HCT116 (cell line): ENCODE data around the gene SLC2A1. TPM values are rescaled to one million over a fixed set of nuclear protein-coding genes. Genes with fewer than 3 reads are reported as not detected.

Experiments
- ATAC-seq: fragments of 200-7000 bp; cut with Tn5 transposase; 2 replicates; pipeline ENCODE4 v1.9.1; 2020; ENCODE audit warnings: mild to moderate bottlenecking, moderate library complexity
- BruUV-seq: library from RNA; stranded (reverse); fragments of 400-500 nt; replicated peaks from 2 replicates; lab custom pipeline; 2021; lab: Mats Ljungman, UMichigan
- CTCF ChIA-PET: fragments of 300-600 bp; sonication (Branson Sonifier 250); formaldehyde crosslinking; loops from one replicate; lab custom pipeline; 2021; ENCODE audit warnings: antibody characterized with exemption; lab: Charles Lee
- POLR2A ChIA-PET: fragments of 300-600, 350-600 bp; sonication (Branson Sonifier 250); formaldehyde crosslinking; loops from one replicate; lab custom pipeline; 2021; ENCODE audit warnings: antibody characterized with exemption; lab: Charles Lee
- RAD21 ChIA-PET, 2 experiments: fragments of 300-600 bp; sonication (Branson Sonifier 250); formaldehyde crosslinking; loops; one replicate each; lab custom pipeline; 2023; ENCODE audit warnings: low total read pairs in 2 of 2; ENCODE audit not compliant: uncharacterized antibody in 2 of 2, unreplicated experiment in 2 of 2, low non-redundant PET in 1 of 2; lab: Charles Lee
- DNase-seq: peaks from one replicate; pipeline ENCODE4 v3.0.0-alpha.2; 2010; ENCODE audit warnings: low read depth, low spot score
- H2AFZ ChIP-seq: fragments of 200-600 bp; shearing (Covaris generic), sonication (generic); 2 replicates; pipeline ENCODE4 v1.6.1; 2017; ENCODE audit warnings: low read depth, mixed run types, mixed read lengths, antibody characterized with exemption, low read length; ENCODE audit not compliant: poor library complexity, severe bottlenecking
- H3K27ac ChIP-seq: 2 replicates; pipeline ENCODE4 v1.5.1; 2012; ENCODE audit warnings: low read depth, low read length
- H3K27me3 ChIP-seq: fragments of 200-600 bp; sonication (generic); 2 replicates; pipeline ENCODE4 v1.6.1; 2016; ENCODE audit warnings: mixed run types, low read length, mixed read lengths; ENCODE audit not compliant: insufficient read depth
- H3K36me3 ChIP-seq, 2 experiments: fragments of 200-500 bp in 1 of 2; fragments of 200-600 bp in 1 of 2; sonication (Bioruptor generic) in 1 of 2; sonication (generic) in 1 of 2; 2 replicates each; pipeline versions ENCODE4 v1.5.1 to v1.6.1; 2014 to 2016; ENCODE audit warnings: low read length in 2 of 2, inconsistent platforms in 1 of 2, mixed read lengths in 1 of 2, mixed run types in 1 of 2; ENCODE audit not compliant: insufficient read depth in 2 of 2, control insufficient read depth in 1 of 2
- H3K4me1 ChIP-seq, 2 experiments: fragments of 200-600 bp in 1 of 2; sonication (generic) in 1 of 2; 2 replicates each; pipeline versions ENCODE4 v1.5.1 to v1.6.1; 2012 to 2017; ENCODE audit warnings: low read length in 2 of 2, inconsistent platforms in 1 of 2, mild to moderate bottlenecking in 1 of 2, mixed read lengths in 1 of 2, mixed run types in 1 of 2, moderate library complexity in 1 of 2; ENCODE audit not compliant: insufficient read depth in 2 of 2, control insufficient read depth in 1 of 2
- H3K4me2 ChIP-seq: fragments of 200-600 bp; sonication (generic); 2 replicates; pipeline ENCODE4 v1.6.1; 2017; ENCODE audit warnings: mixed run types, low read length, mixed read lengths
- H3K4me3 ChIP-seq, 2 experiments: fragments of 200-600 bp in 1 of 2; sonication (generic) in 1 of 2; replicated peaks in 1 of 2; 2 replicates each; pipeline ENCODE4 v1.5.1; 2011 to 2016; ENCODE audit warnings: low read length in 2 of 2, control low read depth in 1 of 2, low read depth in 1 of 2, mild to moderate bottlenecking in 1 of 2, mixed read lengths in 1 of 2, mixed run types in 1 of 2
- H3K79me2 ChIP-seq: fragments of 200-600 bp; sonication (generic); 2 replicates; pipeline ENCODE4 v1.6.1; 2017; ENCODE audit warnings: mild to moderate bottlenecking, mixed run types, low read length, moderate library complexity, mixed read lengths; ENCODE audit not compliant: insufficient read depth
- H3K9ac ChIP-seq: fragments of 200-600 bp; sonication (generic); 2 replicates; pipeline ENCODE4 v1.6.1; 2016; ENCODE audit warnings: low read length, mixed read lengths
- H3K9me2 ChIP-seq: fragments of 200-600 bp; sonication (generic), shearing (Covaris generic); 2 replicates; pipeline ENCODE4 v1.6.1; 2017; ENCODE audit warnings: mixed run types, mild to moderate bottlenecking, moderate library complexity; ENCODE audit not compliant: insufficient read depth
- H3K9me3 ChIP-seq, 2 experiments: fragments of 200-500 bp in 1 of 2; fragments of 200-600 bp in 1 of 2; sonication (Bioruptor generic) in 1 of 2; sonication (generic) in 1 of 2; 2 replicates each; pipeline ENCODE4 v1.6.1; 2014 to 2017; ENCODE audit warnings: low read length in 2 of 2, mixed read lengths in 2 of 2, inconsistent platforms in 1 of 2, low read depth in 1 of 2, mild to moderate bottlenecking in 1 of 2, mixed run types in 1 of 2, moderate library complexity in 1 of 2; ENCODE audit not compliant: control insufficient read depth in 1 of 2, insufficient read depth in 1 of 2
- H4K20me1 ChIP-seq: fragments of 200-600 bp; sonication (generic), shearing (Covaris generic); 2 replicates; pipeline ENCODE4 v1.6.1; 2017; ENCODE audit warnings: mixed run types, mild to moderate bottlenecking, moderate library complexity; ENCODE audit not compliant: insufficient read depth
- CTCF ChIP-seq, 3 experiments: fragments of 200-600 bp in 1 of 3; sonication (generic) in 1 of 3; IDR thresholded peaks in 2 of 3; conservative IDR thresholded peaks in 1 of 3; 2 replicates each; pipeline ENCODE4 v1.5.1; 2012 to 2017; ENCODE audit warnings: low read depth in 2 of 3, low read length in 2 of 3, antibody characterized with exemption in 1 of 3, borderline replicate concordance in 1 of 3, control low read depth in 1 of 3, mild to moderate bottlenecking in 1 of 3, mixed read lengths in 1 of 3, mixed run types in 1 of 3, moderate library complexity in 1 of 3; ENCODE audit not compliant: insufficient read depth in 1 of 3
- FOSL1 ChIP-seq: IDR thresholded peaks from 2 replicates; pipeline ENCODE4 v1.6.1; 2012; ENCODE audit warnings: low read depth
- POLR2AphosphoS5 ChIP-seq: IDR thresholded peaks from 2 replicates; pipeline ENCODE4 v1.6.1; 2011; ENCODE audit warnings: mild to moderate bottlenecking, low read depth, low read length, moderate library complexity
- SRF ChIP-seq: IDR thresholded peaks from 2 replicates; pipeline ENCODE4 v1.6.1; 2012; ENCODE audit warnings: low read depth
- ZBTB33 ChIP-seq: IDR thresholded peaks from 2 replicates; pipeline ENCODE4 v1.6.1; 2011; ENCODE audit warnings: mild to moderate bottlenecking, low read length, moderate library complexity; ENCODE audit not compliant: insufficient replicate concordance; ENCODE audit errors: extremely low read depth
- ZNF274 ChIP-seq: fragments of 200-500 bp; sonication (Bioruptor generic); IDR thresholded peaks from 2 replicates; pipeline ENCODE4 v1.6.1; 2014; ENCODE audit warnings: mild to moderate bottlenecking, low read depth, low read length, inconsistent platforms
- intact Hi-C: fragments of 100-400 bp; cut with micrococcal nuclease; formaldehyde crosslinking; loops from 2 replicates; pipeline ENCODE4 v1.10.0; 2022
- total RNA-seq: library from RNA; stranded (reverse); gene quantifications from one replicate; pipeline ENCODE4 v1.2.1, GENCODE V29; 2021; ENCODE audit not compliant: unreplicated experiment

The SLC2A1 gene
- total RNA-seq, 1 experiment from 2014 or later, result 248 TPM

- CTCF ChIA-PET, result interaction anchor here (0.8 to 3.9 kb wide), 3 partner anchors 12 to 136 kb away, joined by 4 to 21 read pairs (median 4); no protein-coding TSS in a partner anchor
- H3K79me2 ChIP-seq, result peaks cover 100% of the 10 kb centered on the region
- BruUV-seq, result TSS peak; percentile 72
- H4K20me1 ChIP-seq, result no peaks in the 10 kb centered on the region
- no peaks in the 10 kb centered on the region for H3K27me3 ChIP-seq
- intact Hi-C loops, result no loop called here
- peak overlapping the region; percentile 84 for H3K27ac ChIP-seq
- H3K4me1 ChIP-seq, result peaks cover 92 to 100% of the 10 kb centered on the region in 2 experiments
- no peak overlapping the region for H2AFZ ChIP-seq
- H3K4me3 ChIP-seq, result no peak overlapping the region
- no peaks in the 10 kb centered on the region for H3K9me3 ChIP-seq
- peaks cover 7 to 26% of the 10 kb centered on the region in 2 experiments; a peak in 2 of 4 replicates for H3K36me3 ChIP-seq
- peak overlapping the region; percentile 52 for H3K9ac ChIP-seq
- H3K4me2 ChIP-seq, result peak overlapping the region; percentile 60
- TF ChIP-seq FOSL1 (no peak), ZNF274 (no peak), POLR2AphosphoS5 (peak; percentile 5; the same call in 1 of the 2 replicates), CTCF (IDR thresholded peaks at IDR 0.05 in 2 of 3, conservative IDR thresholded peaks at IDR 0.05 in 1 of 3; ENCODE audit: borderline replicate concordance in 1 of 3, insufficient read depth in 1 of 3, low read depth in 2 of 3, low read length in 2 of 3) (no peak), ZBTB33 (no peak), SRF (no peak)
- no peaks in the 10 kb centered on the region for H3K9me2 ChIP-seq
- ATAC-seq (no peak), DNase-seq (no peak)
- RAD21 ChIA-PET, result interaction anchor here in 1 of 2 experiments (0.6 to 0.7 kb wide), 2 partner anchors 25 to 70 kb away, joined by 3 read pairs; no protein-coding TSS in a partner anchor
- POLR2A ChIA-PET, result interaction anchor here (1.0 to 2.0 kb wide), 2 partner anchors 11 to 21 kb away, joined by 3 to 5 read pairs; no protein-coding TSS in a partner anchor
Observed at GRCh38 chr1:42937836-42938644, 20.6 kb downstream of the SLC2A1 start.
